22Rv1 (cell line): ENCODE measurements around the gene MED12L.

Experiments
- H3K27ac ChIP-seq: fragments of 450-650 bp; 2 replicates; pipeline ENCODE4 v1.5.1; 2017
- ZFX ChIP-seq: fragments of 450-650 bp; IDR thresholded peaks from 2 replicates; pipeline ENCODE4 v1.6.1; 2017; ENCODE audit warnings: antibody characterized with exemption, borderline replicate concordance
- TF ChIP-seq, protein P1 (sequence below): fragments of 450-650 bp; IDR thresholded peaks from 2 replicates; pipeline ENCODE4 v1.5.1; 2017; ENCODE audit warnings: mild to moderate bottlenecking

MED12L gene

DNA sequence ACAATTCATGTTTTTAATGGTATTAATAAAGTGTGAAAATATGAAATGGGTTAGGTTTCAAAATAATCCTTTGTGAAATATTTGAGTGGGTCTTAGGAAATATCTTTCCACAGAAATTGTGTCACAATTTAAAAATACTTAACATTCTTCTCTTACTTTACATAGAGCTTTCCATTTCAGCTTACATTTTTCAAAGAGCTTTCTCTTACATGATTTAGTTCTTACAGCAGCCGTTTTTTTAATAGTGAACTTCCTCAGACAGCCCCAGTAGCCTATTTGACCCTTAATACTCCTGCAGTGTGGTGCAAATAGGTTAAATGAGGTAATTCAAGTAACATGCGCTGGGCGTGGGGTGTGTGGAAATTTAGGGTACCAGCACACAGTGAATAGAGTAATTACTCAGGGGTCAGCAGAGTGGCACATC is 277.3 kb downstream of the MED12L start:
- no peak overlapping the region for H3K27ac ChIP-seq
- TF ChIP-seq ZFX: no peak
- TF ChIP-seq, protein P1, sequence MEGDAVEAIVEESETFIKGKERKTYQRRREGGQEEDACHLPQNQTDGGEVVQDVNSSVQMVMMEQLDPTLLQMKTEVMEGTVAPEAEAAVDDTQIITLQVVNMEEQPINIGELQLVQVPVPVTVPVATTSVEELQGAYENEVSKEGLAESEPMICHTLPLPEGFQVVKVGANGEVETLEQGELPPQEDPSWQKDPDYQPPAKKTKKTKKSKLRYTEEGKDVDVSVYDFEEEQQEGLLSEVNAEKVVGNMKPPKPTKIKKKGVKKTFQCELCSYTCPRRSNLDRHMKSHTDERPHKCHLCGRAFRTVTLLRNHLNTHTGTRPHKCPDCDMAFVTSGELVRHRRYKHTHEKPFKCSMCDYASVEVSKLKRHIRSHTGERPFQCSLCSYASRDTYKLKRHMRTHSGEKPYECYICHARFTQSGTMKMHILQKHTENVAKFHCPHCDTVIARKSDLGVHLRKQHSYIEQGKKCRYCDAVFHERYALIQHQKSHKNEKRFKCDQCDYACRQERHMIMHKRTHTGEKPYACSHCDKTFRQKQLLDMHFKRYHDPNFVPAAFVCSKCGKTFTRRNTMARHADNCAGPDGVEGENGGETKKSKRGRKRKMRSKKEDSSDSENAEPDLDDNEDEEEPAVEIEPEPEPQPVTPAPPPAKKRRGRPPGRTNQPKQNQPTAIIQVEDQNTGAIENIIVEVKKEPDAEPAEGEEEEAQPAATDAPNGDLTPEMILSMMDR: no peak

DNA sequence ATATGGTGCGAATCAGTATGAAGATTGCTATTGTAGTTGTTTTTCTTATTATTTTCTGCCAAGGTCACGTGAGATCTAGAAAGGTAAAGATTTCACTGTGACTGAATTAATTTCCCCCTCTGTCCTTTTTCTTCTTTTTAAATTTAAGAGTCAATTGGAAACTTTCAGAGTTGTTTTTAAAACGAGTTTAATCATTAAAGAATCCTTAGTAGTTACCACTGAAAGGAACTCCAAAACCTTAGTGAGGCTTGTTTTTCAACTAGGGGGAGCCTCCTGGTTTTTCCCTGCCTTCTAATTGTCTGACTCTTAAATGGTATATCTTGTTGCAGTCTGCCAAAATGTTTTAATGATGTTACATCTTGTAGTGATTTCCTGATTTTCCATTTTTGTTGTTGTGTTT is 281.5 kb downstream of the MED12L start:
- H3K27ac ChIP-seq: no peak overlapping the region
- no peak for TF ChIP-seq ZFX
- TF ChIP-seq, protein P1: no peak

DNA sequence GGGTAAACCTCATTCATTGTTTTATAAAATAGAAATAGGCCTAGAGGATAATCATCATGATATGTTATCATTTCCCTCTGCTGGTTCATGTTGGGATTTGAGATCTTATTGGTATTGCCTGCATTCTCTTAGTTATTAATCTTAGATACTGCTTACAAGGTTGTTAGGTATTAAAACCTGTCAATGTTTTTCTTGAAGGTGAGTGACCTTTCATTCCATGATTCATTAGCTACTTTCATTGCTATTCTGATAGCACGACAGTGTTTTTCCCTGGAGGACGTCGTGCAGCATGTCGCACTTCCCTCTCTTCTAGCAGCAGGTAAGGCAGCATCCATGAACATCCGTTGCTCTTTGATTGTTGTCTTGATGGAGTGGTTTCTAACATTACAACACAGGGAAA is 282.0 kb downstream of the MED12L start:
- no peak overlapping the region for H3K27ac ChIP-seq
- TF ChIP-seq ZFX: no peak
- TF ChIP-seq, protein P1: no peak

DNA sequence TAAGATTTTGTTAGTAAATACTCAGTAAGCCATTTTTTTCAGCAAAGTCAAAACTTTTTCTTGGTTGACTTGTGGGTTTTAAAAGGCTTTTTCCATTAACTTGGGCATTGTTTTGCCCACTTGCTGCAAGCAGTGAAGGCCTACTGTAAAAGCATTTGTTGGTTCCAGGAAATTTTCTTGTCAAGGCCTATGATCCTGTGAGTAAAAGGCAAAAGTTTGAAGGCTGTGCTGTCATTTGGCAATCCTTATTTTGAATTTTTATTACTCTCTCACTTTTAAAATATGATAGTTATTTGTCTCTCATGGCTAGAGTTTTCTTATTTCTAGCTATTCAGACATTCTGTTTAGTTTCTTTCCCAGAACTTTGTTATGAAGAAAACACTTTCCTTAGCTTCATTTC is 286.1 kb downstream of the MED12L start:
- no peak overlapping the region for H3K27ac ChIP-seq
- no peak for TF ChIP-seq ZFX
- TF ChIP-seq, protein P1: no peak

DNA sequence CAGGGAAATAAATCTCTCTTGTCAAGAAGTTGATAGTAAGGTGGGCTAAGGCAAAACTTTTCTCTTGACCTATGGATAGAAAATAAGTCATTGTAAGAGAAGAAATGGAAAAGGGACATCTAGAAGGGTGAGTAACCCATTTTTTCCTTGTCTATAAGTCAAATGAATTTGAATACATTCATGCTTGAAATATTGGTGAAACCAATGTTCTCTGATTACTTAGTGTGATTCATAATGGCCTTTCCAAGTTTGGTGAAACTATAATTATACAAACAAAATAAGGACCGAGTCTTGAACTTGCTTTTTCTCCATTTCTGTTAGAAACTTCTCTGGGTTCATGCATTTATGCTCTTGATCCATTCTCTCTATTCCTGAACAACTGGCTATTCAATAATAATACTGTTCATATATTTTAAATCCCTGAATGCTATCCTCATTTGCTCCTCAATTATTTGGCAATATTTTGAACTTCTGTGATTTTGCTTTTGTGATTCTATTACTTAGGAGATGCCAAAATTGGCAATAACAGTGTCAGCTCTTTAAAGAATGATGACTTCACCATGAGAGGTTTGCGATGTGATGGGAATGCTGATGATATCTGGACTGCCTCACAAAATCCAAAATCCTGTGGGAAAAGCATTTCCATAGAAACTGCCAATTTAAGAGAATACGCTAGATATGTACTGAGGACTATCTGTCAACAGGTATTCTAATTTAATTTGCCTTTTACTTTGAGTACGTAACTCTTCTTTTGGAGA is 286.8 kb downstream of the MED12L start:
- H3K27ac ChIP-seq: no peak overlapping the region
- TF ChIP-seq ZFX: no peak
- TF ChIP-seq, protein P1: no peak

DNA sequence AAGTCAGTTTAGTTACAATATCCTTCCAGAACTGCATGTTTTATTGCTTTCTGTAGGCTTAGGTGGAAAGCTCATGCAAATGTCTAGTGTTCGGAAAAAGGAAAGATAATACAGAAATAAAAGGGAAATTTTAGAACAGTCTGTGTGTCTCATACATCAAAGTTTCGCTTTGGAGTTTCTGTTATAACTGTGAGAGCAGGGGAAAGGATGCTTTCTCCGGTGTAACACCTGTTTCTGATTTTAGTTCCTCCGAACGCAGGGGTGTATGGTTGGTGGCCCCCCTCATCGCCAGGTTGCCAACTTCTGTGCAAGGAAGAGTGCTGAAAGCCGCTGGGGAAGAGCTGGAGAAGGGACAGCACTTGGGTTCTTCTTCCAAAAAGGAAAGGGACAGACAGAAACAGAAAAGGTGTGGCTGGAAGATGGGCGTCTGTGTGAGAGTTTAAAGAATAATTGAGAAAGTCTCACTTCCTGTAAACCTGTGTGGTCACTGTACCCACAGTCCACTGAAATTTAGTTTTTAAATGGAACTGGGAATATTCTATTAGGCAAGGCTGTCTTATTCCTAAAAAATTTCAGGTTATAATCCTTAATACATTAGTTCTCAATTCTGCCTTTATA is 292.4 kb downstream of the MED12L start:
- no peak overlapping the region for H3K27ac ChIP-seq
- no peak for TF ChIP-seq ZFX
- TF ChIP-seq, protein P1: no peak

DNA sequence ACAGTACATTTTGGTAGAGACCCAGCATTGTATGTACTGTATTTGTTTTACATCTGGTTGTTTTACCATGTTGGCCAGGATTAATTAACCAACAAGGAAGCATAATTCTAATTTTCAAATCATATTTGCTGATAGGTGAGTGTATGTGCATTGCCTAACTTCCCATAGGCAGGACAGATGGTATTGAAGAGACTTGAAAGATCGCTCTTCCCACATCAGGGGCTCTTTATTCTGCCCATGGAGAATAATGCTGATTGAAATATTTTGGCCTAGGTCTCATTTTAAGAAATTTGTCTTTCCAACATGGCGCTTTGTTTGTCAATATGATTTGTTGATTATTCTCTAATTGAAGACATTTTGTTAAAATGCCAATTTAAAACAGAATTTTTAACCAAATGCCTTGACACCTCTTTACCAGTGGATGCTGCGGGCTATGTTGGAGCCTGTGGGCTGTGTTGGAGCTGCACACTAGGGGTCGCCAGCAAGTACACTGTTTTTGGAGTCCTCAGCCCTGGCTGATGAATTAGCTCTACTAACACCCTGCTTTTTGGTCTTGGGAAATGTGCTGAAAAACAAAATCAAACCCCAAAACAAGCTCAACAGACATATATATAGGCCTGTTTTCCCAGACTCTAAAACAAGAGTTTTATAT is 293.7 kb downstream of the MED12L start:
- no peak overlapping the region for H3K27ac ChIP-seq
- no peak for TF ChIP-seq ZFX
- TF ChIP-seq, protein P1: peak; percentile 87
